Liver (tissue), 3 donors: ENCODE results near the gene CXCL1.

Experiments used
- CTCF ChIP-seq: fragments of 150-350 bp; IDR thresholded peaks from 2 replicates; pipeline ENCODE4 v1.5.1; 2017; ENCODE audit warnings: improper control_type of control experiment, low read depth, low read length; ENCODE audit not compliant: missing input control
- EGR1 ChIP-seq, 2 donors: IDR thresholded peaks; 2 replicates each; pipeline ENCODE4 v1.6.1; 2016 to 2018; ENCODE audit warnings: antibody characterized with exemption in 2 of 2, low read depth in 2 of 2
- FOXA1 ChIP-seq: IDR thresholded peaks from 2 replicates; pipeline ENCODE4 v1.6.1; 2016; ENCODE audit warnings: antibody characterized with exemption
- FOXA2 ChIP-seq: IDR thresholded peaks from 2 replicates; pipeline ENCODE4 v1.6.1; 2016; ENCODE audit warnings: antibody characterized with exemption
- GABPA ChIP-seq, 2 donors: IDR thresholded peaks in 1 of 2; conservative IDR thresholded peaks in 1 of 2; 2 replicates each; pipeline ENCODE4 v1.6.1; 2016; ENCODE audit warnings: antibody characterized with exemption in 2 of 2, mild to moderate bottlenecking in 1 of 2, moderate library complexity in 1 of 2
- JUND ChIP-seq, 2 donors: IDR thresholded peaks; 2 replicates each; pipeline ENCODE4 v1.6.1; 2016; ENCODE audit warnings: antibody characterized with exemption in 2 of 2
- NR2F2 ChIP-seq: IDR thresholded peaks from 2 replicates; pipeline ENCODE4 v1.6.1; 2016; ENCODE audit warnings: antibody characterized with exemption
- RAD21 ChIP-seq, 2 donors: IDR thresholded peaks; 2 replicates each; pipeline ENCODE4 v1.6.1; 2016; ENCODE audit warnings: antibody characterized with exemption in 2 of 2, mild to moderate bottlenecking in 2 of 2
- RXRA ChIP-seq, 2 donors: IDR thresholded peaks; 2 replicates each; pipeline ENCODE4 v1.6.1; 2017 to 2018; ENCODE audit warnings: antibody characterized with exemption in 2 of 2, mild to moderate bottlenecking in 1 of 2
- SP1 ChIP-seq: IDR thresholded peaks from 2 replicates; pipeline ENCODE4 v1.6.1; 2018; ENCODE audit warnings: antibody characterized with exemption, mild to moderate bottlenecking
- TAF1 ChIP-seq: conservative IDR thresholded peaks from 2 replicates; pipeline ENCODE4 v1.6.1; 2016; ENCODE audit warnings: antibody characterized with exemption, mild to moderate bottlenecking
- YY1 ChIP-seq: IDR thresholded peaks from 2 replicates; pipeline ENCODE4 v1.6.1; 2016; ENCODE audit warnings: antibody characterized with exemption, mild to moderate bottlenecking
- TF ChIP-seq, protein P1 (sequence below): IDR thresholded peaks from 2 replicates; pipeline ENCODE4 v1.6.1; 2016; ENCODE audit warnings: antibody characterized with exemption, mild to moderate bottlenecking
- TF ChIP-seq, protein P2 (sequence below): IDR thresholded peaks from 2 replicates; pipeline ENCODE4 v1.6.1; 2016; ENCODE audit warnings: antibody characterized with exemption
- donor health status: healthy.
- donor health status: healthy.

DNA sequence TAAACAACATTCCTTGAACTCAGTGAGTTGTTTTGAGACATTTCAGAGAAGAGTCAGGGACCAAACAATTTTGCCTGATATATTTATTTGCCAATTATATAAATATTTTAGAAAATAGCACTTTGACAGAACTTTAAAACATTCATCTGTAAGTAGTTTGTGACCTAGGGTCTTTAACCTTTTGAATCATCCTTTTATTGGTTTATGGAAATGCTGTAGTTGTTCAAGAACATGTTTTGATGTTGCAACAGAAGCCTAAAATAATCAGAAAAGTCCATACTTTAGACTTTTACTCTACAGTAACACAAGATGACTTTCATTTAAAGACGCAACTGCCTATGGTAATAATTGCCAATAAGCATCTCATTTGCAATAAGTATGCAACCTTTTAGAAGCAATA is 43.0 kb downstream of the CXCL1 start:
- TF ChIP-seq CTCF (no peak), GABPA (IDR thresholded peaks at IDR 0.05 in 1 of 2, conservative IDR thresholded peaks at IDR 0.05 in 1 of 2) (no peak), EGR1 (IDR thresholded peaks at IDR 0.05; ENCODE audit: low read depth in 2 of 2) (no peak), NR2F2 (no peak), TAF1 (no peak), YY1 (no peak), SP1 (no peak), RAD21 (IDR thresholded peaks at IDR 0.05) (no peak), FOXA1 (no peak), JUND (IDR thresholded peaks at IDR 0.05) (no peak), RXRA (IDR thresholded peaks at IDR 0.05) (no peak), FOXA2 (no peak)
- TF ChIP-seq, protein P1, sequence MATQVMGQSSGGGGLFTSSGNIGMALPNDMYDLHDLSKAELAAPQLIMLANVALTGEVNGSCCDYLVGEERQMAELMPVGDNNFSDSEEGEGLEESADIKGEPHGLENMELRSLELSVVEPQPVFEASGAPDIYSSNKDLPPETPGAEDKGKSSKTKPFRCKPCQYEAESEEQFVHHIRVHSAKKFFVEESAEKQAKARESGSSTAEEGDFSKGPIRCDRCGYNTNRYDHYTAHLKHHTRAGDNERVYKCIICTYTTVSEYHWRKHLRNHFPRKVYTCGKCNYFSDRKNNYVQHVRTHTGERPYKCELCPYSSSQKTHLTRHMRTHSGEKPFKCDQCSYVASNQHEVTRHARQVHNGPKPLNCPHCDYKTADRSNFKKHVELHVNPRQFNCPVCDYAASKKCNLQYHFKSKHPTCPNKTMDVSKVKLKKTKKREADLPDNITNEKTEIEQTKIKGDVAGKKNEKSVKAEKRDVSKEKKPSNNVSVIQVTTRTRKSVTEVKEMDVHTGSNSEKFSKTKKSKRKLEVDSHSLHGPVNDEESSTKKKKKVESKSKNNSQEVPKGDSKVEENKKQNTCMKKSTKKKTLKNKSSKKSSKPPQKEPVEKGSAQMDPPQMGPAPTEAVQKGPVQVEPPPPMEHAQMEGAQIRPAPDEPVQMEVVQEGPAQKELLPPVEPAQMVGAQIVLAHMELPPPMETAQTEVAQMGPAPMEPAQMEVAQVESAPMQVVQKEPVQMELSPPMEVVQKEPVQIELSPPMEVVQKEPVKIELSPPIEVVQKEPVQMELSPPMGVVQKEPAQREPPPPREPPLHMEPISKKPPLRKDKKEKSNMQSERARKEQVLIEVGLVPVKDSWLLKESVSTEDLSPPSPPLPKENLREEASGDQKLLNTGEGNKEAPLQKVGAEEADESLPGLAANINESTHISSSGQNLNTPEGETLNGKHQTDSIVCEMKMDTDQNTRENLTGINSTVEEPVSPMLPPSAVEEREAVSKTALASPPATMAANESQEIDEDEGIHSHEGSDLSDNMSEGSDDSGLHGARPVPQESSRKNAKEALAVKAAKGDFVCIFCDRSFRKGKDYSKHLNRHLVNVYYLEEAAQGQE, result no peak
- TF ChIP-seq, protein P2, sequence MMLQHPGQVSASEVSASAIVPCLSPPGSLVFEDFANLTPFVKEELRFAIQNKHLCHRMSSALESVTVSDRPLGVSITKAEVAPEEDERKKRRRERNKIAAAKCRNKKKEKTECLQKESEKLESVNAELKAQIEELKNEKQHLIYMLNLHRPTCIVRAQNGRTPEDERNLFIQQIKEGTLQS, result no peak
